Transverse colon (tissue), 4 donors: ENCODE data around the gene FFAR3. TPM values are rescaled to one million over a fixed set of nuclear protein-coding genes. Genes with fewer than 3 reads are reported as not detected.

Experiments used
- DNase-seq: peaks from one replicate; pipeline ENCODE4 v3.0.0-alpha.2; 2019
- H3K27ac ChIP-seq, 4 donors: fragments of 200-600 bp; sonication (generic); 2 replicates each; pipeline ENCODE4 v1.5.1; 2016 to 2018; ENCODE audit warnings: inconsistent platforms in 4 of 4
- H3K27me3 ChIP-seq: fragments of 200-600 bp; sonication (generic); 2 replicates; pipeline ENCODE4 v1.5.1; 2017; ENCODE audit warnings: inconsistent platforms
- H3K36me3 ChIP-seq, 4 donors: fragments of 200-600 bp; sonication (generic); 2 replicates each; pipeline ENCODE4 v1.5.1; 2017 to 2019; ENCODE audit warnings: inconsistent platforms in 4 of 4
- H3K4me1 ChIP-seq, 4 donors: fragments of 200-600 bp; sonication (generic); 2 replicates each; pipeline ENCODE4 v1.5.1; 2017 to 2020; ENCODE audit warnings: inconsistent platforms in 4 of 4
- H3K4me3 ChIP-seq, 4 donors: fragments of 200-600 bp; sonication (generic); 1 replicate in 1 of 4; 2 replicates in 3 of 4; pipeline versions ENCODE4 v1.5.1 to v1.6.1; 2017 to 2019; ENCODE audit warnings: inconsistent platforms in 4 of 4
- H3K9me3 ChIP-seq, 2 donors: fragments of 200-600 bp; sonication (generic); 2 replicates each; pipeline ENCODE4 v1.5.1; 2017 to 2019; ENCODE audit warnings: inconsistent platforms in 2 of 2
- CTCF ChIP-seq, 5 experiments: fragments of 200-600 bp in 3 of 5; fragments of 450-650 bp in 2 of 5; sonication (generic) in 3 of 5; IDR thresholded peaks; 1 replicate in 2 of 5; 2 replicates in 3 of 5; pipeline ENCODE4 v1.5.1; 2016 to 2017; ENCODE audit warnings: antibody characterized with exemption in 5 of 5, inconsistent platforms in 3 of 5, mild to moderate bottlenecking in 2 of 5, moderate library complexity in 1 of 5
- EP300 ChIP-seq: sonication (generic); formaldehyde crosslinking; IDR thresholded peaks from one replicate; pipeline ENCODE4 v1.6.1; 2017; ENCODE audit warnings: antibody characterized with exemption, low read depth
- POLR2A ChIP-seq: fragments of 450-650 bp; IDR thresholded peaks from one replicate; pipeline ENCODE4 v1.6.1; 2016; ENCODE audit warnings: antibody characterized with exemption, mild to moderate bottlenecking, moderate library complexity
- POLR2AphosphoS5 ChIP-seq, 3 donors: sonication (generic); formaldehyde crosslinking; IDR thresholded peaks; one replicate each; pipeline ENCODE4 v1.6.1; 2016; ENCODE audit warnings: antibody characterized with exemption in 3 of 3
- WGBS, 2 donors: methylation state at CpG; one replicate each; pipeline ENCODE4 v1.1.5; 2018; ENCODE audit warnings: low coverage in 1 of 2; 5-methylcytosine and 5-hydroxymethylcytosine counted together
- in situ Hi-C, 4 donors: fragments of 200-750 bp; cut with MboI; loops; one replicate each; pipeline versions ENCODE4 v1.15.0 to v1.15.1; 2017; ENCODE audit warnings: low sequenced_read_pairs in 3 of 4, low pct_ligation_motif_present in 1 of 4, low pct_unique_long_range_greater_than_20kb in 1 of 4
- intact Hi-C: fragments of 100-400 bp; cut with DNase I; formaldehyde crosslinking; loops from one replicate; pipeline ENCODE4 v1.15.1; 2023; ENCODE audit warnings: low total_unique reads
- total RNA-seq, 4 donors: library from RNA; depleted of rRNA; stranded (reverse); fragments of >200 nt; gene quantifications; one replicate each; pipeline ENCODE4 v1.1.0, GENCODE V29; 2016

The FFAR3 gene
- total RNA-seq, 4 donors from 2014 or later, result 0.27 TPM; not detected in 3

GRCh38 chr19:35381318-35381717 lies 23.1 kb downstream of the FFAR3 start:
- in situ Hi-C loops (no loop called here), intact Hi-C loops (no loop called here)
- no peak for DNase-seq
- Histone ChIP-seq H3K27ac (peak overlapping the region in 1 of 4 donors; percentile 34), H3K4me3 (no peak overlapping the region), H3K4me1 (peaks cover 0 to 8% (median 2%) of the 10 kb centered on the region in 4 donors), H3K36me3 (no peaks in the 10 kb centered on the region), H3K27me3 (no peaks in the 10 kb centered on the region), H3K9me3 (peaks cover 8 to 10% of the 10 kb centered on the region in 2 donors)
- TF ChIP-seq POLR2A (no peak), POLR2AphosphoS5 (IDR thresholded peaks at IDR 0.05) (no peak), EP300 (no peak), CTCF (IDR thresholded peaks at IDR 0.05) (no peak)
- WGBS, 2 donors, result 55 to 79% methylated on average over 3 of the region's 3 CpGs

DNA sequence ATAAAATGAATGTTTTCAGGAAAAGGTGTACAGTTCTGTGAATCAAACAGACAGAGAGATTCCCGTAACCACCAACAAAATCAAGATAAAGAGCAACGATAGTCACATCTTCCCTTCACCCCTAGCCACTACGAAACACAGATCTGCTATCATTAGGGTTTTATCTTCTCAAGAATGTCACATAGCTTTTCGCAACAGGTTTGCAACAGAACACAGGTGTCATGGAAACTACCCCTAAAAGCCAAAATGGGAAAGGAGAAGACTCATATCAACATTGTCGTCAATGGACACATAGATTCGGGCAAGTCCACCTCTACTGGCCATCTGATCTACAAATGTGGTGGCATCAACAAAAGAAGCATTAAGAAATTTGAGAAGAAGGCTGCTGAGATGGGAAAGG lies 23.7 kb downstream of the FFAR3 start:
- TF ChIP-seq POLR2A (no peak), CTCF (IDR thresholded peaks at IDR 0.05) (no peak), EP300 (no peak), POLR2AphosphoS5 (IDR thresholded peaks at IDR 0.05) (no peak)
- DNase-seq, result no peak
- Histone ChIP-seq H3K27me3 (no peaks in the 10 kb centered on the region), H3K4me3 (no peak overlapping the region), H3K27ac (no peak overlapping the region), H3K4me1 (peaks cover 0 to 8% (median 2%) of the 10 kb centered on the region in 4 donors), H3K9me3 (peaks cover 10 to 11% of the 10 kb centered on the region in 2 donors), H3K36me3 (no peaks in the 10 kb centered on the region)
- intact Hi-C loops (no loop called here), in situ Hi-C loops (no loop called here)
- 87 to 95% methylated on average over 5 to 6 of the region's 6 CpGs for WGBS, 2 donors

DNA sequence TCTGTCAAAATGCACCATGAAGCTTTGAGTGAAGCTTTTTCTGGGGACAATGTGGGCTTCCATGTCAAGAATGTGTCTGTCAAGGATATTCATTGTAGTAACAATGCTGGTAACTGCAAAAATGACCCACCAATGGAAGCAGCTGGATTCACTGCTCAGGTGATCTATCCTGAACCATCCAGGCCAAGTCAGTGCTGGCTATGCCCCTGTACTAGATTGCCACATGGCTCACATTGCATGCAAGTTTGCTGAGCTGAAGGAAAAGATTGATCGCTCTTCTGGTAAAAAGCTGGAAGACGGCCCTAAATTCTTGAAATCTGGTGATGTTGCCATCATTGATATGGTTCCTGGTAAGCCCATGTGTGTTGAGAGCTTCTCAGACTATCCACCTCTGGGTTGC lies 25.3 kb downstream of the FFAR3 start:
- TF ChIP-seq POLR2AphosphoS5 (IDR thresholded peaks at IDR 0.05) (no peak), POLR2A (no peak)
- DNase-seq, result no peak
- Histone ChIP-seq H3K4me1 (peaks cover 0 to 8% (median 2%) of the 10 kb centered on the region in 4 donors), H3K36me3 (no peaks in the 10 kb centered on the region), H3K27ac (no peak overlapping the region), H3K27me3 (no peaks in the 10 kb centered on the region), H3K4me3 (no peak overlapping the region), H3K9me3 (peaks cover 10 to 11% of the 10 kb centered on the region in 2 donors)
- in situ Hi-C loops (no loop called here), intact Hi-C loops (no loop called here)
- 92% methylated on average over 2 of the region's 2 CpGs; no CpG with 5 or more reads in 1 of the 2 donors for WGBS, 2 donors

- H3K36me3 ChIP-seq, result no peaks in the 10 kb centered on the region
- no peak overlapping the region for H3K27ac ChIP-seq
- intact Hi-C loops (no loop called here), in situ Hi-C loops (no loop called here)
- H3K9me3 ChIP-seq, result peaks cover 10 to 11% of the 10 kb centered on the region in 2 donors
- no peaks in the 10 kb centered on the region for H3K4me1 ChIP-seq
- no peak for DNase-seq
- TF ChIP-seq CTCF (IDR thresholded peaks at IDR 0.05), result no peak
- TF ChIP-seq POLR2A, result no peak
- no peak for TF ChIP-seq POLR2AphosphoS5 (IDR thresholded peaks at IDR 0.05)
- no peak for TF ChIP-seq EP300
- H3K4me3 ChIP-seq, result no peak overlapping the region
- 85 to 91% methylated on average over 5 to 6 of the region's 6 CpGs for WGBS, 2 donors
- no peaks in the 10 kb centered on the region for H3K27me3 ChIP-seq
These were observed 30.2 kb downstream of the FFAR3 start for GRCh38 chr19:35388277-35389054.
